GM19455 (cell line): ENCODE data around the gene ZNF883.

Experiments
- ATAC-seq: cut with Tn5 transposase; IDR thresholded peaks from one replicate; pipeline ENCODE4 v1.9.1; 2021; ENCODE audit not compliant: unreplicated experiment

The ZNF883 gene

GRCh38 chr9:112921549-112921948 lies 90.4 kb downstream of the ZNF883 start:
- ATAC-seq, result no peak

GRCh38 chr9:112917987-112918362 lies 94.0 kb downstream of the ZNF883 start:
- ATAC-seq, result no peak

- no peak for ATAC-seq
Observed at GRCh38 chr9:112917047-112917986, 94.7 kb downstream of the ZNF883 start.

- no peak for ATAC-seq
Observed at GRCh38 chr9:112914524-112914923, 97.5 kb downstream of the ZNF883 start.

GRCh38 chr9:112913326-112913725 lies 98.7 kb downstream of the ZNF883 start:
- no peak for ATAC-seq

GRCh38 chr9:112912636-112913035 lies 99.4 kb downstream of the ZNF883 start:
- no peak for ATAC-seq

- no peak for ATAC-seq
Observed at GRCh38 chr9:112911736-112912135, 100.3 kb downstream of the ZNF883 start.
